HG03460 (cell line): ENCODE data around the gene CCDC149.
A peak's percentile ranks its signal among the peaks of the same experiment; 100 is the strongest.

Experiments used
- ATAC-seq: cut with Tn5 transposase; IDR thresholded peaks from one replicate; pipeline ENCODE4 v1.9.1; 2021; ENCODE audit not compliant: unreplicated experiment

Gene CCDC149

GRCh38 chr4:24881508-24882196 is 31.2 kb downstream of the CCDC149 start:
- ATAC-seq = no peak

- ATAC-seq = no peak
These were observed 32.7 kb downstream of the CCDC149 start for GRCh38 chr4:24880186-24880585.

- no peak for ATAC-seq
These were observed 34.2 kb downstream of the CCDC149 start for GRCh38 chr4:24878636-24879016.

GRCh38 chr4:24877868-24878635 is 34.8 kb downstream of the CCDC149 start:
- no peak for ATAC-seq

GRCh38 chr4:24876431-24876830 is 36.4 kb downstream of the CCDC149 start:
- ATAC-seq = no peak

- no peak for ATAC-seq
These were observed 40.1 kb downstream of the CCDC149 start for GRCh38 chr4:24872720-24873119.

GRCh38 chr4:24871210-24871609 is 41.6 kb downstream of the CCDC149 start:
- ATAC-seq = no peak

GRCh38 chr4:24867766-24868296 is 45.0 kb downstream of the CCDC149 start:
- ATAC-seq = no peak

- no peak for ATAC-seq
These were observed 45.6 kb downstream of the CCDC149 start for GRCh38 chr4:24867251-24867650.

GRCh38 chr4:24865401-24865800 is 47.4 kb downstream of the CCDC149 start:
- ATAC-seq = no peak

- no peak for ATAC-seq
These were observed 49.0 kb downstream of the CCDC149 start for GRCh38 chr4:24863799-24864198.

GRCh38 chr4:24862073-24862751 is 50.6 kb downstream of the CCDC149 start:
- ATAC-seq = no peak

- no peak for ATAC-seq
These were observed 54.3 kb downstream of the CCDC149 start for GRCh38 chr4:24858550-24858949.

- ATAC-seq = no peak
These were observed 54.8 kb downstream of the CCDC149 start for GRCh38 chr4:24858026-24858425.

GRCh38 chr4:24856586-24856985 is 56.3 kb downstream of the CCDC149 start:
- peak; percentile 81 for ATAC-seq

- ATAC-seq = no peak
These were observed 57.1 kb downstream of the CCDC149 start for GRCh38 chr4:24855741-24856140.

- ATAC-seq = no peak
These were observed 59.7 kb downstream of the CCDC149 start for GRCh38 chr4:24853142-24853541.

GRCh38 chr4:24850674-24851073 is 62.2 kb downstream of the CCDC149 start:
- no peak for ATAC-seq

- ATAC-seq = no peak
These were observed 63.1 kb downstream of the CCDC149 start for GRCh38 chr4:24849756-24850155.

- ATAC-seq = no peak
These were observed 63.5 kb downstream of the CCDC149 start for GRCh38 chr4:24849351-24849750.

GRCh38 chr4:24846716-24847115 is 66.1 kb downstream of the CCDC149 start:
- ATAC-seq = no peak

- ATAC-seq = no peak
These were observed 66.9 kb downstream of the CCDC149 start for GRCh38 chr4:24845902-24846301.
